Mucosa of gallbladder (tissue), 1 donor: ENCODE measurements around the gene MRPL14. TPM values are rescaled to one million over a fixed set of nuclear protein-coding genes. Genes with fewer than 3 reads are reported as not detected.
A peak's percentile ranks its signal among the peaks of the same experiment; 100 is the strongest.
"Not testable (repeated sequence)": the region's sequence is repeated elsewhere in the genome, so short reads cannot be mapped to it uniquely, and the experiment has no call there.

ENCODE experiments used
- DNase-seq: peaks from one replicate; pipeline ENCODE4 v3.0.0-alpha.2; 2020; ENCODE audit warnings: low spot score
- total RNA-seq: library from RNA; stranded (reverse); gene quantifications from one replicate; pipeline ENCODE4 v1.2.1, GENCODE V29; 2021
- donor health status: DM: no; HTN: no; CAD: no.

The MRPL14 gene
- total RNA-seq, 1 donor from 2014 or later: 30.7 TPM

GRCh38 chr6:44101832-44102231, 25.4 kb downstream of the MRPL14 start:
- DNase-seq: no peak

DNA sequence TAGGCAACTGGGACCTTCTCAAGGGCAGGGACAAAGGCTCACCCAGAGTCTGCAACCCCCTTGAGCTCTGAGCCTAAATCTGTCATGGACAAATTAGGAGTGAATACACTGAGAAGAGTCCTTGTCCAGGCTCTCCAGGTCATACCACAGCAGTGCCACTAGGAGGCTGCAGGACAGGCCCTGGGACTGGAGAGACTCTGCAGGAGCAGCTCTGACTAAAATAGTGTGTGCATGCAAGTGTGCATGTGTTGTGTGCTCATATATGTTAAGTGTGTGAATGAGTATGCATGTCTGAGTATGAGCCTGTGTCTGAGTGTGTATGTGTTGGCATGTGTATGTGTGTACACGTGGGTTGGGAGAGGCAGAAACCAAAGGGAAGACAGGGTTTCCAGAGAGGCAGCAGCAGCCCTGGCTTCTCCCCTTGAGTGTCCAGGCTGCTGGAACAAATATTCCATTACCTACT, 27.1 kb downstream of the MRPL14 start:
- DNase-seq: no peak

DNA sequence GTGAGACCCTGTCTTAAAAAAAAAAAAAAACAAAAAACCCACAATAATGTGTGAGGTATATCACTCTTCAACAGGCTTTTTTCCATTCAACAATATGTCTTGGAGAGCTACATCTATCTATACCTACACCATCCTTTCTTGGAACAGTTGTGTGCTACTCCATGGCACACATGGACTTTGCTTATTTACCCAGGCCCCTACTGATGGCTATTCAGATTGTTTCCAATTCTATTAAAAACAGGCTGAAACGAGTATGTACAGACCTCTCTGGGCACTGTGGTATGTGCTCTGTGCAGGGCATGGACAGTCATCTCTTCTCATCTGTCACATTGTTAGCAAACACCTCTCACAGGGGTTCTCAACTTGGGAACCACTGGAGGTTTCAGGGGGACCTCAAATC, 28.1 kb downstream of the MRPL14 start:
- DNase-seq: no peak

GRCh38 chr6:44097782-44098317, 29.4 kb downstream of the MRPL14 start:
- no peak for DNase-seq

DNA sequence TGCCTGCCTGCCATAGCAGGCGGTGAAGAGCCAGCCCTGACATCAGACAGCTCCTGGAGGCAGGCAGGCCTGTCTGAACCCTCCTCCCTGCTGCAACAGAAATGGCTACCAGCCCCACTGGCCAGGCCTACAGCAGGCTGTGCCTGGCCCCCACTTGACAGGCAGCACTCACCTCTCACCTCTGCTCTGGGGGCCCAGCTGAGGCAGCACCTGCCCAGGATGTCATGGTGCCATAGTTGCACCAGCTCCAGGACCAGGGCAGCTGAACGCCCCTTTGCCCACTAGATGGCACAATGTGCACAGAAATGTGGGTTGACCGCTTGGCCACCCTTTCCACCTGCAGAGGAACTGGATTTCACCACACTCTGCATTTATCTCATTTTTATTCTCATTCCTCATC, 30.6 kb downstream of the MRPL14 start:
- DNase-seq: peak; percentile 84

GRCh38 chr6:44095243-44095623, 32.0 kb downstream of the MRPL14 start:
- DNase-seq: not testable (repeated sequence)

DNA sequence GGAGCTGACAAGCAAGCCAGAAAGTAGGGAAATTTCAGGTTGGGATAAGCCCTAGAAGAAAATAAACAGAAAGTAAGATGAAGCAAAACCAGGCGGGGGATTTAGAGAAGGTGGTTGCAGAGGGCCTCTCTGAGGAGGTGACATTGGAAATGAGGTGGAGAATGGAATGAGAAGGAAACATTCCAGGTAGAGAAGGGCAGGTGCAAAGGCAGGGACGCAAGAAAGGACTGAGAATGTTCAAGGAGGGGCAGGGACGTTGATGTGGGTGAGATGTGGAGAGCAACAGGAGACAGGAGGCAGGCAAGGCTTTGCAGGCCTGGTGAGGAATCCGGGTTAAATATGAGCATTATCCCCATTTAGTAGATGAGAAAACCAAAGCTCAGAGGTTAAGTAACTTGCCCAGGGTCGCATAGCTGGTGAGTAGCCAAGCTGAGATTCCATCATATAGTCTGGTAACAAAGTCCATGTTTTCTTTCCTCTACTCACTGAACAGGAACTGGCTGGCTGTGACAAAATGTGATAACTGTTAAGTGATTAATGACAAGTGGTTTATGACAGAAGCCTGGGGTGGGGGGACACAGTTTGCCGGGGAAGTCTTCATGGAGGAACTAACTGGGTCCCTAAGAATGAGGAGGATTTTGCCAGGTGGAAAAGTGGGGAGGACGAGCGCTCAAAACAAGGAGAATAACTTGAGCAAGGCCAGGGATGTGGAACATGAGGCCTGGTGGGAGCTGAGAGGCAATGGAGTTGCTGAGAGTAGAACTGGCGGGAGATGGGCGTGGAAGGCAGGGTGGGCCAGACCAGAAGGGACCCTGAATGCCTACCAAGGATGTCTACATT, 32.6 kb downstream of the MRPL14 start:
- peak; percentile 58 for DNase-seq

GRCh38 chr6:44093750-44094402, 33.4 kb downstream of the MRPL14 start:
- no peak for DNase-seq

- no peak for DNase-seq
These were observed 34.2 kb downstream of the MRPL14 start for GRCh38 chr6:44093066-44093465.

GRCh38 chr6:44091981-44092884, 35.0 kb downstream of the MRPL14 start:
- DNase-seq: no peak

- not testable (repeated sequence) for DNase-seq
These were observed 35.9 kb downstream of the MRPL14 start for GRCh38 chr6:44091356-44091755.

GRCh38 chr6:44090465-44090864, 36.8 kb downstream of the MRPL14 start:
- no peak for DNase-seq

DNA sequence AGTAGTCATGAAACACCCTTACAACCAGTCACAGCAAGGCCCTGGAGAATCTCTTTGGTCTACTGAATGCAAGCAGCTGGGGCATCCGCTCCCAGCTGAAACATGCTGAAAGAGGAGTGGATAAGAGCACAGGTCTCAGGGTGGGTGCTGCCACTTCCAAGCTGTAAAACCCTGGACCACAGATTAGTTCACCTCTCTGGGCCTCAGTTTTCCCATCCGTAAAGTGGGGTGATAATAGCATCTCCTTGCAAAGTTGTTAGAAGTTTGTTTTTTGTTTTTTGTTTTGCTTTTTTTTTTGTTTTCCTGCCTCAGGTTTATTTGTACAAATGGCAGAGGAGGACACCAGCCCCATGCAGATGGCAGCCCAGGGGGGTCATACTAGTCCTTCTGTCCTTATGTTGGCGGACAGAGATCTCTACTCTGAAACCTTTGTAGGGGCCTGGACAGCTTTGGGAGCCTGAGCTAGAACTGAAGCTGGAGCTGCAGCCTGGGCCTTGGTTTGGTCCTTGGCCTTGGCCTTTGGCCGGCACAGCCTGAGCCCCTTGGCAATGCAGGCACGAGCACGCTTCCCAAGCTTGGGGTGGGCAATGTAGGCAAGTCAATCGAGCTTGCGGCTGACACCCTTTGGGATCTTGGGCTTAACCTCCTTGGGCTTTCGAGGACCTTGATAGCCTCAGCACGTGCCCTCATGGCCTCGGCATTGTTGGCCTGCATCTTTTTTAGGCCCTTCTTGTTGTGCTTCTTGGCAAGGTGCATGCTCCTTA, 38.2 kb downstream of the MRPL14 start:
- no peak for DNase-seq

DNA sequence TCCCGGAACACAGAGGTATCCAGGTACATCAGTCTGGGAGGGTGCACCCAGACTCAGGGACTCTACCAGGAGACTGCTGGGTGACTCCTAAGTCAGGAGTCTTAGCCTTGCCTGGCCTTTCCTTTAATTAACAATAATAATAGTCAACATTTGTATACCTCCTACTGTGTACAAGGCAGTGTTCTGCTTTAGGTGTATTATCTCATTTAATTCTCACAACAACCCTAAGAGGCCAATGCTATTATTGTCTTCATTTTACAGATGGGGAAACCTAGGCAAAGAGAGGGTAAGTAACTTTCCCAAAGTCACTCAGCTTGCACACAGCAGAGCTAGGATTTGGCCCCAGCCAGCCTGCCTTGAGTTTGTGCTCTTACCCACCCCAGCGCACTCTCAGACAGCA, 39.6 kb downstream of the MRPL14 start:
- DNase-seq: no peak

DNA sequence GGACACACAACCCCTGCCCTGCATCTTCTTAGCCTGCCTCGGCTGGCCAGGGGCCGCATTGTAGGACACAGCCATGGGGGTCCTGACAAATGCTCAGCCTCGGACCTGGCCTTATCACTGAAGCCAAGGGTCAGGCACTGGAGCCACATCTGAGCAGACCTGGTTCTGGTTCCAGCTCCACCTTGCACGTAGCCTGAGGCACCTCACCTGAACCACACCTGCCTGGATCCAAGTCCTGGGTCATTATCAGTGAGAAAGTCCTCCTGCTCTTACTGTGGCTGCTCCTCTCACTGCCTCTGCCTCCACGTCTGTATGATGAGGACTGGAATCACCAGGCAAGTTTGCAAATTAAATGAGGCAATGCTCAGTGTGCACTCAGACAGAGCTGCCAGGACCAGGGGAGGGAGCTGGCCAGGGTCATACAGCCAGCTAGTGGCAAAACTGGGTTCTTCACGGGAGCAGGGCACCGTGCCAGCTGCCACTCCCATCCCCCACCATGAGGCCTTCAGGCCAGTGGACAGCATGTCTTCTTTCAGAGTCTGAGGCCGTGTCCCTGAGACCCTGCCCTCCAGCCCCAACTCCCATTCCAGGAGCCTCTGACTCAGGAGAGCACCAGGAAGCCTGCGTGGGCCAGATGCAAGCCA, 40.2 kb downstream of the MRPL14 start:
- DNase-seq: peak; percentile 50

GRCh38 chr6:44085219-44085618, 42.0 kb downstream of the MRPL14 start:
- DNase-seq: no peak

- no peak for DNase-seq
These were observed 42.8 kb downstream of the MRPL14 start for GRCh38 chr6:44084231-44085014.

DNA sequence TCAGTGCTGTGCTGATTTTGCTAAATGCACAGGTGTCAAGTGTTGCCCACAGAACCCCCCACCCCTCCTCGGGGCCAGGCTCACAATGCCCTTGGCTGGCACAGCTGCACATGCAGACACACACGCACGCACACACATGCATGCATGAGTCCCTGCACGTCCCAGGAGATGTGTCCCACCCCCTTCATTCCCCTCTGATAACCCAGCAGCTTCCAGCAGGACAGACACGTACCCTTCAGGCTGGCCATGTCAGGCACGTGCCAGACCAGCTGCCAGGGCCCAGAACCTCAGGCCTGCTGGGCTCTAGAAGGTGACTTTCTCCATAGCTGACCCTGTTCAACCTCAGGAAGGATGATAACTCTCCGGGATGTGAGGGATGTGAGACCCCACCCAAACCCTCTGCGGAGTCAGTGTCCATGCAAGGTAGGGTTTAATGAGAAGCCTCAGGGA, 44.4 kb downstream of the MRPL14 start:
- DNase-seq: no peak

GRCh38 chr6:44081753-44082152, 45.5 kb downstream of the MRPL14 start:
- DNase-seq: no peak
